ENCODE data around the gene FAM118B.

FAM118B gene

GRCh38 chr11:126205359-126205758 lies 6.2 kb upstream of the FAM118B start:
- no peak for DNase-seq (ENCODE audit: extremely low read depth, low read depth)
- TF ChIP-seq CTCF (IDR thresholded peaks at IDR 0.05; ENCODE audit: low read depth, low read length, missing control alignments): no peak
- no peak overlapping the region for H3K4me3 ChIP-seq (replicated peaks; ENCODE audit: low read depth, low read length)

GRCh38 chr11:126207896-126208295 lies 3.7 kb upstream of the FAM118B start:
- no peak for TF ChIP-seq CTCF (IDR thresholded peaks at IDR 0.05; ENCODE audit: low read depth, low read length, missing control alignments)
- DNase-seq (ENCODE audit: extremely low read depth, low read depth): no peak
- no peak overlapping the region for H3K4me3 ChIP-seq (replicated peaks; ENCODE audit: low read depth, low read length)

GRCh38 chr11:126210871-126211235 lies 729 bp upstream of the FAM118B start:
- no peak for DNase-seq (ENCODE audit: extremely low read depth, low read depth)
- peak overlapping the region; percentile 93 for H3K4me3 ChIP-seq (replicated peaks; ENCODE audit: low read depth, low read length)
- no peak for TF ChIP-seq CTCF (IDR thresholded peaks at IDR 0.05; ENCODE audit: low read depth, low read length, missing control alignments)

GRCh38 chr11:126212089-126212660 lies 593 bp downstream of the FAM118B start:
- TF ChIP-seq CTCF (IDR thresholded peaks at IDR 0.05; ENCODE audit: low read depth, low read length, missing control alignments): no peak
- DNase-seq (ENCODE audit: extremely low read depth, low read depth): no peak
- H3K4me3 ChIP-seq (replicated peaks; ENCODE audit: low read depth, low read length): peak overlapping the region; percentile 93

- H3K4me3 ChIP-seq (replicated peaks; ENCODE audit: low read depth, low read length): no peak overlapping the region
- DNase-seq (ENCODE audit: extremely low read depth, low read depth): no peak
- TF ChIP-seq CTCF (IDR thresholded peaks at IDR 0.05; ENCODE audit: low read depth, low read length, missing control alignments): no peak
These were observed 2.9 kb downstream of the FAM118B start for GRCh38 chr11:126214441-126214840.

GRCh38 chr11:126214841-126215240 lies 3.3 kb downstream of the FAM118B start:
- TF ChIP-seq CTCF (IDR thresholded peaks at IDR 0.05; ENCODE audit: low read depth, low read length, missing control alignments): no peak
- no peak overlapping the region for H3K4me3 ChIP-seq (replicated peaks; ENCODE audit: low read depth, low read length)
- DNase-seq (ENCODE audit: extremely low read depth, low read depth): no peak
